NCI-H510A (cell line): Measurements from ENCODE around the gene PPP6C.
"Not testable (repeated sequence)": the region's sequence is repeated elsewhere in the genome, so short reads cannot be mapped to it uniquely, and the experiment has no call there.

ENCODE experiments used
- DNase-seq: peaks from one replicate; lab custom pipeline; 2025; lab: John Stamatoyannopoulos, UW

Gene PPP6C

DNA sequence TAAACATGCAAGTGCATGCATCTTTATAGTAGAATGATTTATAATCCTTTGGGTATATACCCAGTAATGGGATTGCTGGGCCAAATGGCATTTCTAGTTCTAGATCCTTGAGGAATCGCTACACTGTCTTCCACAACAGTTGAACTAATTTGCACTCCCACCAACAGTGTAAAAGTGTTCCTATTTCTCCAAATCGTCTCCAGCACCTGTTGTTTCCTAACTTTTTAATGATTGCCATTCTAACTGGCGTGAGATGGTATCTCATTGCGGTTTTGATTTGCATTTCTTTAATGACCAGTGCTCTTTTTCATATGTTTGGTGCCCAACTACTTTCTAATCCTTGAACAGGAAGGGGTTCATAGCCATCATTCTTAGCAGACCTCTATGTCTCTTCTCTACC, 7.8 kb downstream of the PPP6C start:
- not testable (repeated sequence) for DNase-seq

DNA sequence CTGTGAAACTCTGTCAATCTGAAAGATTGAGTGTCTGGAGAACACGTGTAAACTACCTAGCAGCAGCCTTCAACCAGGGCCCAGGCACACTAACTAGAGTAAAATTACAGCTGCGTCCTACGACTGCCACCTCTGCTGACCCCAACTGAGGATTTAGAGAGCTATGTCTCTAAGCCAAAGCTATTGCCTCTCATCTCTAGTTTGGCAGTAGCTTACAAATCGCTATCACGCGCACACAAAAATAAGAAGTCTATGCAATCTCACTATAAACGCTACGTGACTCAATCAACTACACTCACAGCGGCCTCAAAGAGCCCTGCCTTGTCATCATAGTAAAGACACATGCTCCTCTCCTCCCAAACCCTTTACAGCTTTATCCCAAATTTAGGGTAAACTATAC, 8.7 kb downstream of the PPP6C start:
- no peak for DNase-seq

DNA sequence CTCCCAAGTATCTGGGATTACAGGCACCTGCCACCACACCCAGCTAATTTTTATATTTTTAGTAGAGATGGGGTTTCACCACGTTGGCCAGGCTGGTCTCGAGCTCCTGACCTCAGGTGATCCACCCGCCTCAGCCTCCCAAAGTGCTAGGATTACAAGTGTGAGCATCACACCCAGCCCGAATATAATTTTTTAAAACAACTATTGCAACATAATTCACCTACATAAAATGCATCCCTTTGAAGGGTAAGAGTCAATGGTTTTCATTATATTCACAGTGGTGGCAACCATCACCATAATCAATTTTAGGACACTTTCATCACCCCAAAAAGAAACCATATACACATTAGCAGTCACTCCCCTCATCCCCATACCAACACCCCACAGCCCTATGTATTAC, 9.8 kb downstream of the PPP6C start:
- not testable (repeated sequence) for DNase-seq

DNA sequence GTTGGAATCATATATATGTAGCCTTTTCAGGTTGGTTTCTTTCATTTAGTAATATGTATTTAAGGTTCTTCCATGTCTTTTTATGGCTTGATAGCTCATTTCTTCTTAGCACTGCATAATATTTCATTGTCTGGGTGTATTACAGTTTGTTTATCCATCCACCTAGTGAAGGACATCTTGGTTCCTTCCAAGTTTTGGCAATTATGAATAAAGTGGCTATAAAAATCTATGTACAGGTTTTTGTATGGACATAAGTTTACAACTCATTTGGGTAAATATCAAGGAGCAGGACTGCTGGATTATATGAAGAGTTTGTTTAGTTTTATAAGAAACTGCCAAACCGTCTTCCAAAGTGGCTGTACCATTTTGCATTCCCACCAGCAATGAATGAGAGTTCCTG, 11.7 kb downstream of the PPP6C start:
- DNase-seq: no peak

DNA sequence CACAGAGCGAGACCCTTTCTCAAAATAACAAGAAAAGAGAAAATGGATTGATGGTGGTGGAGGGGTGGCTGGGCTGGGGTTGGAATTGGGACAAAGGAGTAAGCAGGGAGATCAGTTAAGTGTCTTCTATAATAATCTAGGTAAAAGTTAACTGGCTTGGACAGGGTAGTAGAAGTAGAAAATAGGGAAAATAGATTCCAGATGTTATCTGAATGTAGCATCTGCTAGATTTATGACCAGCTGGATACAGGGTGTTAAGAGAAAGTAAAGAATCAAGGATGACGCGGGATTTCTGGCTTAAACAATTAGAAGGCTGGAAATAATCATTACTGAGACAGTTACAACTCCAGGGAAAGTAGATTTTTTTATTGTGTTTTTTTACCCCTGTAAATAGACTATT, 13.0 kb downstream of the PPP6C start:
- no peak for DNase-seq

DNA sequence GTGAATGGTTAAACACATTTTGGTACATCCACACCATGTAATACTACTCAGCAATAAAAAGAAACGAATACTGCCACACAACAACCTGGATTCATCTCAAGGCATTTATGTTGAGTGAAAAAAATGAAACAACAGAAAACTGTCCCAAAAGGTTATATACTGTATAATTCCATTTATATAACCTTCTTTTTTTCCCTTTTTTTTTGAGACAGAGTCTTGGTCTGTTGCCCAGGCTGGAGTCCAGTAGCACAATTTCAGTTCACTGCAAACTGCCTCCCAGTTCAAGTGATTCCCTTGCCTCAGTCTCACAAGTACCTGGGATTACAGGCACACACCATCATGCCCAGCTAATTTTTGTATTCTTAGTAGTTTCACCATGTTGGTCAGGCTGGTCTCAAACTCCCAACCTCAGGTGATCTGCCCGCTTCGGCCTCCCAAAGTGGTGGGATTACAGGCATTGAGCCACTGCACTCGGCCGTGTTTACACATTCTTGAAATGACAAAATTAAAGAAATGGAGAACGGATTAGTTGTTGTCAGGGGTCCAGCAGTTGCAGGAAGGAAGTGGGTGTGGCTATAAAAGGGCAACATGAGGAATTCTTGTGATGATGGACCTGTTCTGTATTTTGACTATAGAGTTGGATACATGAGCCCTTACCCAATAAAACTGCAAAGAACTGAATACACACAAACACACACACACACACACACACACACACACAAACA, 17.4 kb downstream of the PPP6C start:
- no peak for DNase-seq

DNA sequence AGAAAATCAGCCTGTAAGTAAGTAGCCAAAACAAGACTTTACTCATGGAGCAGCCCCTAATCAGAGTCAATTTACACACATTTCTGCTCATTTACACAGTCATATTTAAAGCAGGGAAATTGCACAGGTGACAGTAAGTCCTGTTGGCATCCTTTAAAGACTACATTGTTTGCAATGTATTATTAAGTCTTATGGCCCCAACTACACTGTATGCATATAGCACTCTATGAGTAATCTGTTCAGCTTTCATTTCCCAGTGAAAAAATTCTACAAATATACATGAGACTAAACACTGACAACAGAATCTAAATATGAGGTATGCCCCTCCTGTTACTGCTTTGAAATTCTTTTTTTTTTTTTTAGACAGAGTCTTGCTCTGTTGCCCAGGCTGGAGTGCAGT, 19.7 kb downstream of the PPP6C start:
- DNase-seq: no peak

DNA sequence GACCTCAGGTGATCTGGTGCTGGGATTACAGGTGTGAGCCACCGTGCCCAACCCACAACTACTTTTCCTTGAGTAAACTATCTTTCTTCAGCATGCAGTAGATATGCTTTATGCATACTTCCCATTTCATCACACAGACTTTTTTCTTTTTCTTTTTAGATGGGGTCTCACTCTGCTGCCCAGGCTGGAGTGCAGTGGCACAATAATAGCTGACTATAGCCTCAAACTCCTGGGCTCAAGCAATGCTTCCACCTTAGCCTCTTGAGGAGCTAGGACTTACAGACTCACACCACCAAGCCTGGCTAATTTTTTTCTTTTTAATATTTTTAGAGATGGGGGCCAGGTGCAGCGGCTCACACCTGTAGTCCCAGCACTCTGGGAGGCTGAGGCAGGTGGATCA, 22.8 kb downstream of the PPP6C start:
- DNase-seq: no peak

DNA sequence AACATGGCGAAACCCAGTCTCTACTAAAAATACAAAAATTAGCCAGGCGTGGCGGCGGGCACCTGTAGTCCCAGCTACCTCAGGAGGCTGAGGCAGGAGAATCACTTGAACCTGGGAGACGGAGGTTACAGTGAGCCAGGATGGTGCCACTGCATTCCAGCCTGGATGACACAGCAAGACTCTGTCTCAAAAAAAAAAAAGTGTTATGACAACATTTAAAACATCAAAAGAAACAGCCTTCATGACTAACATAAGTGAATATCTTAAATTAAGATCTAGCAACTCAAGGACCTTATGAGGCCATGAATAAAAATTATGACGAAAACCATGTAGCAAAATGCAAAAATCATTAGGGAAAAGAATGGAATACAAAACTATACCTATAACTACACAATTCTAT, 26.7 kb downstream of the PPP6C start:
- not testable (repeated sequence) for DNase-seq

DNA sequence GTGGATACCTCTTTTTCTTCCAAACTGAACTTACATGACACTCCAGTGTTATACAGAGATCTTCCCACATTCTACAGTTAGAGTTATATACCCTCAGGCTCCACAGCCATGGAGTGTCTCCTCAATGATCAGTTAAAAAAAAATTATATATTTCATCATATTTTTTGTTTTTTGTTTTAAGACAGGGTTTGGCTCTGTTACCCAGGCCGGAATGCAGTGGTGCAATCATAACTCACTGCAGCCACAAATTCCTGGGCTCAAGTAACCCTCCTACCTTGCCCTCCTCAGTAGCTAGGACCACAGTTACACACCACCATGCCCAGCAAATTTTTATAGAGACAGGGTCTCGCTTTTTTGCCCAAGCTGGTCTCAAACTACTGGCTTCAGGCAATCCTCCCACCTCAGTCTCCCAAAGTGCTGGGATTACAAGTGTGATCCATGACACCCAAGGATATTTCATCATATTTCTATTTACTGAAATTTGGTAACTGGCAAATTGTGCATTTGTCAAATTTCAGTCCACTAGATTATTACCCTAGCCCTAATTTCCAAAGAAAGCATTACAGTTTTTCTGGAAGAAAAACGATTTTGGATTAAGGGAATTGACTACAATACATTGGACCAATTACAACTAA, 28.2 kb downstream of the PPP6C start:
- DNase-seq: no peak

DNA sequence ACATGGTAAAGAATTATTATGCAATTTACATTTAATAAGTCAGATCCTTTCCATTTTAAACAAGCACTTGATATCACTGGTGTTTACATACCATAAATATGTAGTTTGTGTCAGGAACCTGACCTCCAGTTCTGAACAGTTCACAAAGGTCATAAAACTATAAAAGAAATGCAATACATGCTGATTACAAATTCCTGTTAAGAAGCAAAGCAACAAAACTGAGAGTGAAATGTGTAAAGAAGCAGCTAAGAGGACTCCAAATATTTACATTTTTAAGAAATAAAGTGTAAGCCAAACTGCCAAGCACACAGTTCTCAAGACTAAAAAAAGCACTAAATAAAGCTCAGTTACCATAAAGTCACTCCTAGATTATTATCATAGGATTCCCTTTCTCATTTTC, 28.9 kb downstream of the PPP6C start:
- no peak for DNase-seq

DNA sequence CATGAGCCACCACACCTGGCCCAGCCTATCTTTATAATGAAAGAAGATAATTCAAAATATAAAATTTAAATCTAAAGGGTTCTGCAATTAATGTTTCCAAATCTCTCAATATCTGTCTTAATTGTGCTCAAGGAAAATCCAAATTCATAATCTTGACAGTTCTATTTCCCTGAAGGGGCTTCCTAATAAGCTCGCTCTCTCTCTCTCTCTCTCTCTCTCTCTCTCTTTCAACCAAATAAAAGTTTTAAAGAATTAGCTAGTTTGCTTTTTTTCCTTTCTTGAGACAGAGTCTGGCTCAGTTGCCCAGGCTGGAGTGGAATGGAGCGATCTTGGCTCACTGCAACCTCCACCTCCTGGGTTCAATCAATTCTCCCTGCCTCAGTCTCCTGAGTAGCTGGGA, 33.1 kb downstream of the PPP6C start:
- DNase-seq: no peak

DNA sequence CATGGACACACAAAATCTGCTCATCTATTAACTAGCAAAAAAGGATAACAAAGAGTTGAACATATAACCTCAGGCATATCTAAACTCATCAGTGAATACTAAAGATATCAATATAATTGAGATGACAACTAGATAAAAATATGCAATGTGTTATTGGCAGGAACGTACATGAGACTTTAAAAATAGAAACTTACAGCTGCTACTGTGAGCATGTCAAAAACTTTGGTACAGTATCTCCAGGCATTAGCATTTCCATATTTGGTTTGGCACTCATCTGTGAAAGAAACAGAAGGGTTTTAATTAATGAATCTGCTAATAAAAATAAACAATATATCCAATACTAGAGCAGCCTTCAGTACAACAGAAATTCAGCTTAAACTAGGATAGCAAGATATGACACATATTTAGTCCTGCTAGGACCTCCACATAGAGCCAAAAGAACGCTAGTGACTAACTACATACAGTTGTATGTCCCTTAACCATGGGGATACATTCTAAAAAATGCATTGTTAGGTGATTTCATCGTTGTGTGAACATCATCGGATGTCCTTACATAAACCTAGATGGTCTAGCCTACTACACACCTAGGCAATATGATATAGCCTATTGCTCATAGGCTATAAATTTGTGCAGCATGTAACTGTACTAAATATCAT, 35.8 kb downstream of the PPP6C start:
- no peak for DNase-seq

DNA sequence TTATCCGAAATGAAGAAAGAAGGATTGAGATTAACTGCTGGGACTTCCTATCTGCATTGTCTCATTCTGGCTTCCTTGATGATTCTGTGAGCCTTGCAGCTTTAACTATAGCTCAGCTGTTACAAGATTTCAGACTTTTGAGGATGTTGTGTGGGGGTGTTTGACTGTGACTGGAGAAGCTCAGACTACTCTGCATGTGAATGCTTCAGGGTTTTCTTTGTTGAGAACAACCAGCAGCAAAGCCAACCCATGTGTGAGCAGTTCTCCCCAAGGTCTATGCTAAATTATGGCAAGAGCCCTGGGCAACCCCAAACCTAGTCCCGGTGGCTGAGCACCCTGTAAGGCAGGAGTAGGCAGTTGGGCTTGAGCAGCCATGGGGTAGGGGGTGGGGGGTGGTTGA, 37.9 kb downstream of the PPP6C start:
- DNase-seq: no peak

DNA sequence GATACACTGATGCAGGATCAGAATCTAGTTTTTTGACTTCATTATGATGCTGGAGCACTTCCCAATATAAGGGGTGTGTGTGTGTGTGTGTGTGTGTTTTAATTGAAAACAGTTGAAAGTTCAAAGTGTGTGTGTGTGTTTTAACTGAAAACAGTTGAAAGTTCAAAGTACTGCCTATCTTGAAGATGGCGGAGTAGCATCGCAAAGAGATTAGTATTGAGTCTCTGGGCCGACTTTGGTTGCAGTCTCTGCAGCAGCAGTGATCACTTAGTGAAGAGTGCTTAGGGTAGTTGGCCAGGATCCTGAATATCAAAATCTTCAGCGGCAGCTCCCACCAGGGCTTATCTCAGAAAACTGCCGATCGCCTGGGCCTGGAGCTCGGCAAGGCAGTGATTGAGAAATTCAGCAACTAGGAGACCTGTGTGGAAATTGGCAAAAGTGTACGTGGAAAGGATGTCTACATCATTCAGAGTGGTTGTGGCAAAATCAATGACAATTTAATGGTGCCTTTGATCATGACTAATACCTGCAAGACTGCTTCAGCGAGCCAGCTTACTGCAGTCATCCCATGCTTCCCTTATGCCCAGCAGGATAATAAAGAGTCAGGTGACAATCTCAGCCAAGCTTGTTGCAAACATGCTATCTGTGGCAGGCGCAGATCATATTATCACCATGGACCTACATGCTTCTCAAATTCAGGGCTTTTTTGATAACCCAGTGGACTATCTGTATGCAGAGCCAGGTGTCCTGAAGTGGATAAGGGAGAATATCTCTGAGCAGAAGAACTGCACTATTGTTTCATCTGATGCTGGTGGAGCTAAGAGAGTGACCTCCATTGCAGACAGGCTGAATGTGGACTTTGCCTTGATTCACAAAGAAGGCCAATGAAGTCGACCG, 39.0 kb downstream of the PPP6C start:
- no peak for DNase-seq

DNA sequence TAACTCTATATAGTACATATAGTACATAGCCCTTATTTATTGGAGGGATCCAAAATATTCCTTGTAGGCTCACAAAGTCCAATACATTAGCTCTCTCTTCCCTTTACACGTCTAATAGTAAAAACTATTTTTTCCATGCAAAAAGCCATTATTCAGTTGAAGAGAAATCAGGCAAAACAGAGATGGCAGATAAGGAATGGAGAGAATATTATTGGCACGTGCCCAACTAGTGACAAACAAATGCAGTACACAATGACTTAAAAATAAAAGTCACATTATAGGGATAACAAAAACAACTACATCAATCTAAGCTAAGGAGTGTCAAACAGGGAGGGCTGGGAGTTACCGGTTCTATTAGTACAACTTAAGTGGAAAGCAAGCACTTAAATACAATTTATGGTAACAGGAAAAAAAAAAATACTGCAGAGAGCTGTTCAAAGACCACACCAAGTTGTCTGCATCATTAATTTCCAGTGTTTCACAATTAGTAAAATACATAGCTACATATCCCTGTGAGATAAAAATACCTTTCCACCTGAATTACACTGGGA, 42.1 kb downstream of the PPP6C start:
- no peak for DNase-seq

DNA sequence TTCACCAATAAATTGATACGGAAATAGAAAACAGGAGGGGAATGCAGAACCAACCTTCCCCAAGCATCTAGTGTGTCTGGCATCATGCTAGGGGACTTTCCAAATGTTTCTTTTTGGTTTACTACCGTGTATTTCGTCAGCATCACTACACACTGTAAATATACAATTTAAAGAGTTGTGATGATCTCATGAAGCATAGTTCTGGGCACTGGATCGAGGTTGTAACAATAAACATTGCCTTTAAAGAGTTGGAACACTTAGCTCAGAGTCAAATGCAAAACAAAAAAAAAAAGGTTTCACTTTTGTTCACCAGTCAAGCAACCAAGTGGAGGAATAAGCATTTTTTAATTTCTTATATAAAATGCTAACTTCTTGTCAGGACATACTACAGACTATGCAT, 43.4 kb downstream of the PPP6C start:
- no peak for DNase-seq

DNA sequence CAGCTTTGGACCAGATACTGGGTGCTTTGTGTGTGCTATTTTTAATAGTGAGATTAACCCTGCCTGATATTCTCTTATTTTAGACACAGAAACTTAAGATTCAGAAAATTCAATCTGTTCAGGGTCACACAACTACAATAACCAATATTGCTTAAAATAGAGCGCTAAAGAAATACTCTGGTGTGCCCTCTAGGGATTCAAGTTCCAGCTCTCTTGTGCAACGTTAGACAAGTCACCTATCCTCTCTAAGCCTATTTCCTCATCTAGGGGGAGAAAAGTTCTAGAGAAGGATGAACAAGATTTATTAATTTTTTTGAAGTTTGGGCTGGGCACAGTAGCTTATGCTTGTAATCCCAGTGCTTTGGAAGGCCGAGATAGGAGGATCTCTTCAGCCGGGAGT, 44.2 kb downstream of the PPP6C start:
- no peak for DNase-seq

DNA sequence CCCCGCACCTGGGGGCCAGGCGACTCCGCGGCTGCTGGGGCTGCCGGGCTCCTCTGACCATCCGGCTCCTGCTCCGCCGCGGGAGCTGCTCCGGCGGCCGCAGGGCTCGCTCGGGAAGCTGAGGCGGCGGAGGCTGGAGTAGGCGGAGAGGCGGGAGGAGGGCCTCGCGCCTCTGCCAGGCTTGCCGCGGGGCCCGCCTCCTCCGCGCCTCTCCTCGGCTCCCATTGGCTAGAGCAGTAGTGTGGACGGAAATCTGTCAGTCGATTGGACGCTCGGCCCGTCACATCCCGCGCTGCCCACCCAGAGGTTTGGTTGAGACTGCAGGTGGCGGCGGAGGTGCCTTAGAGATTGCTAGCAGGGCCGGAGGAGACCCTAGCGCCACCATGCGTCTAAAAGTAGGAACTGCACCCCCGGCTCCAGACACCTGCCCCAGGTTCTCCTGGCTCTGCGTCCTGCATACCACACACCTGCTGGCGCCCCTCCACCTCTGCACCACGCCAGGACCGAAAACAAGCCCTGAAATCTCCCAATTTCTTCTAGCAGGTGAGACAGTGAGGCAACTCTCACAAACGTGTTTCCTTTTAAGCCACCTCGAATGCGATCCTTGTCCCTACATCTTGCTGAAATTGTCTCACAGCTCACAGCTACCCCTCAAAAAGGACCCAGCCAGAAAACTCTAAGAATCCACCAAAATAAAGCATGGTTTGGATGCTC, 46.1 kb downstream of the PPP6C start, which contains the start of gene SCAI:
Gene SCAI (minus strand): TSS at position 152 of the 714 bp plus-strand sequence. CDS start 91 bp downstream, at position 61.
- DNase-seq: peak; percentile 97

DNA sequence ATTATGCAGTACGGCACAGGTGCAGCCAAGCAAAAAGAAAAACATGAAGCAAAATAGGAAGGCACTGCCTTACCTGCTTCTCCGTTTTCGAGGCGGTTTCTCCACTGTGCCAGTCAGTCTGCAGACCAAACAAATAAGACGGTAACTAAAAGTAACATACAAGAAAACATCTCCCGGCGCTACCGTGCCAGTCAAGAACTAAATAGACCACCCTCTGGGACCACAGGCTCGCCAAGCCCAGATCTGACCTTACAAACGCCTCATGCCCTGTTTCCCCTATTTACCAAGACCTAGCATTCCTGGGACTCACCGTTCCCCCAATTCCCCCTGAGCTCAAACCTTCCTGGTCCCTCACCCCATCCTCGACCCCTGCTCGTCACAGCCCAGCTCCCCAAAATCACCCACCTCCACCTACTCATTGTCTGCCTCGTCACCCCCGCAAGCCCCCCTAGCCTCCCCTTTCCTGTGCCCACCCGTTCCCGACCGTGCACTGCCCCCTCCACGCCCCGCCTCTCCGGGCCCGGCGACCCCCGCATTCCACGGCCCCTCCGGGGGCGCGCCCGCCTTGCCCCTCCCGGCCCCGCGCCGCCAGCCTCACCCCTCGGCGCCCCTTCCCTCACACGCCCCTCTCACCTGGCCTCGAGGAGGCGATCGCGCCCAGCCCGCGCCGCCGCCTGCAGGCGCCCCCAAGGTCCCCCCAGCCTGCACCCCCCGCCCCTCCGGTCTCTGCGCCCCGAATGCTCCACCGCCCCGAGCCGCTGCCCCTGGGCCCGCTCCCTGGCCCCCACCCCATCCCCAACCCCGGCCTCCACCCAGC, 46.8 kb downstream of the PPP6C start:
- no peak for DNase-seq
